HG03457 (cell line): ENCODE measurements around the gene SCAMP3.
A peak's percentile ranks its signal among the peaks of the same experiment; 100 is the strongest.
"Not testable (repeated sequence)": the region's sequence is repeated elsewhere in the genome, so short reads cannot be mapped to it uniquely, and the experiment has no call there.

Experiments used
- ATAC-seq: cut with Tn5 transposase; IDR thresholded peaks from one replicate; pipeline ENCODE4 v1.9.1; 2021; ENCODE audit warnings: moderate number of reproducible peaks; ENCODE audit not compliant: unreplicated experiment

Gene SCAMP3

DNA sequence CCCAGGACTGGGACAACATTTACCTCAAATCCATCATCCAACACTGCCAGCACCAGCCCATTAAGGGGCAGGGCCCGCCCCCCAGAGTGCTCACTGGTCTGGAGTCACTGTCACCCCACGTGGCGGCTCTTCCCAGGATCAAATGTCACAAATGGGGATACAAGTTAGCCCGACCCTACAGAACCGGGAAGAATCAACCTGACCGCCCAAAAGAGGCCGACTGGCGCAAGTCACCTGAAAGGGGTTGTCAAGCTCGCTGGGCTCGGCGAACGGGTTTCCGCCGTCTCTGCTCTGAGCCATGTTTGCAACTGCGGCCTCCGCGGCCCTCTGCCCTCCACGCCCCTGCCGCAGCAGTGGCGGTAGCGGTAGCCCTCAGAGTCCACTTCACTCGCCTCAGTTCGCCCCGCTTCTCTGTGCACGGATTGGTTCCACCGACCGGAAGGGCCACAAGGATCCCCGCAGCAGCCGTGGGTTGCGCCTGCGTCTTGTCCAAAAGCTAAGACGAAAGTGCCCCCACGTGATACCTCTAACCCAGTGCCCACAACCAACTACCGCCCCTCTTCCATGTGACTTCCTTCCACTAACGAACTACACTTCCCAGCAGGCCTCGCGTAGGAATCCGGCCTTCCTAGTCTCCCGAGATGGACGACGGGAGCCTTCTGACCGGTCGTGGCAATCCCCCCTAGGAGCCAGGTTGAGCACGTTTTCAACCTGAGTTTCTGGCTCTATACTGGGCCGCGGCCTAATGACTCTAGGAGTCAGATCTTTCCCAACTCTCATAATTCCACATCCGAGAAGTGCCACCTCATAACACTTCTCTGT lies at the start of gene SCAMP3:
TSS of gene SCAMP3 (minus strand) at position 509 of the 822 bp plus-strand sequence. CDS start at position 300, 209 bp downstream.
- ATAC-seq: peak; percentile 66

DNA sequence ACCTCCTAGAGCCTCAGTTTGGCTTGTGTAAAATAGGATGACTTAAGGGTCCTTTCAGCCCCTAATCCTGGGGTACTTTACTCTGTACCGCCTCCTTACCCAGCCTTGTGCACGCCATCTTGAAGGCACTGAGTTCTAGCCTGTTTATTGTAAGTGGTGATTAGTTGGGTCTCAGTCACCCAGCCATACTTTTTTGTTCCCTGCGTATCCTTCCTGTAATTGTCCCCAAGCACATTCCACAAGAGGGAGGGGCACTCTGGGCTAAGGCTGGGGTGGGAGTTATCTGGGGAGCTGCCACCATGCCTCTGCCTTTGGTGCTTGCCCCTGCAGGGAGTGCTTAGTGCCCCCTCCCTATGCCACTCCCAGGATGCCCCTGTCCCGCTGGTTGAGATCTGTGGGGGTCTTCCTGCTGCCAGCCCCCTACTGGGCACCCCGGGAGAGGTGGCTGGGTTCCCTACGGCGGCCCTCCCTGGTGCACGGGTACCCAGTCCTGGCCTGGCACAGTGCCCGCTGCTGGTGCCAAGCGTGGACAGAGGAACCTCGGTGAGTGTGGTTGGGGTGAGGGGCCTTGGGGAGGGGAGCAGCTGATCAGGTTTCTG lies 47.4 kb upstream of the SCAMP3 start:
- ATAC-seq: no peak

- peak; percentile 76 for ATAC-seq
These were observed 46.6 kb upstream of the SCAMP3 start, which contains the start of gene FDPS for GRCh38 chr1:155308493-155309422. FDPS (plus strand) TSS chr1:155308866; CDS start chr1:155309790, 924 bp downstream.

DNA sequence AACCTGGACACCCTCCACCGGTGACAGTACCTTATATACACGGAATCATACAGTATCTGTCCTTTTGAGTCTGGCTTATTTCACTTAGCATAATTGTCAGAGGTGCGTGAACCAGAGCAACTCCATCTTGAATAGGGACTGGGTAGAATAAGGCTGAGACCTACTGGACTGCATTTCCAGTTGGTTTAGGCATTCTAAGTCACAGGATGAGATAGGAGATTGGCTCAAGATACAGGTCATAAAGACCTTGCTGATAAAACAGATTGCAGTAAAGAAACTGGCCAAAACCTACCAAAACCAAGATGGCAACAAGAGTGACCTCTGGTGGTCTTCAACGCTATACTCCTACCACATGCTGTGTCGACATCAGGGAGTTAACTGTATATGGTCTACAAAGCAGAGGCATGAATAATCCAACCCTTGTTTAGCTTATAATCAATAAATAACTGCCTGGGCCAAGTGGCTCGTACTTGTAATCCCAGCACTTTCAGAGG lies 45.1 kb upstream of the SCAMP3 start:
- no peak for ATAC-seq

GRCh38 chr1:155305881-155306391 lies 43.8 kb upstream of the SCAMP3 start:
- ATAC-seq: no peak

GRCh38 chr1:155304558-155305063 lies 42.5 kb upstream of the SCAMP3 start:
- ATAC-seq: no peak

DNA sequence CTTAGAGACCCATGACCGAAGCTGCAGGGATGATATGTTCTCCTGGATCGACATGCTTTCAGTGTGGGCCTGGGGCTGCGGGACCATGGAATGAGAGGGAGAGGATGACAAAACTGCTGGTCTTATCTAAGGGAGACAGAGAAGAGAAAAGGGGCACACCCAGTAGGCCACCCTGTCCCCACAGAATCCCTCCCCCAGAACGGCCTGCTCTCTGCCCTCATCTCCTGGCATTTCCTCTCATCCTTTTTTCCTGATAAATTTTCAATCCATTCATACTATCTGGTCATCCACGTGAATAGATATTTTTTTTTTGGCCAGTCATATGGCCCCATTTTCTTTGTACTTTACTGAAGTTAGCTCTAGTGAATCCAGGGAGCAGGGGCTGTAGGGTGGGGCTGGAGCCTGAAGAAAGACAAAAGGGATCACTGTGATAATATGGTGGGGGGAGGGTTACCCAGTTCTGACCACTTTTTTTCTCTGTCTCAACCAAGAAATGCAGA lies 39.2 kb upstream of the SCAMP3 start, which contains the start of gene PKLR:
TSS of gene PKLR (minus strand) at position 97 of the 500 bp plus-strand sequence. CDS start at position 54, 43 bp downstream.
- ATAC-seq: no peak

- ATAC-seq: no peak
These were observed 38.6 kb upstream of the SCAMP3 start for GRCh38 chr1:155300553-155301329.

DNA sequence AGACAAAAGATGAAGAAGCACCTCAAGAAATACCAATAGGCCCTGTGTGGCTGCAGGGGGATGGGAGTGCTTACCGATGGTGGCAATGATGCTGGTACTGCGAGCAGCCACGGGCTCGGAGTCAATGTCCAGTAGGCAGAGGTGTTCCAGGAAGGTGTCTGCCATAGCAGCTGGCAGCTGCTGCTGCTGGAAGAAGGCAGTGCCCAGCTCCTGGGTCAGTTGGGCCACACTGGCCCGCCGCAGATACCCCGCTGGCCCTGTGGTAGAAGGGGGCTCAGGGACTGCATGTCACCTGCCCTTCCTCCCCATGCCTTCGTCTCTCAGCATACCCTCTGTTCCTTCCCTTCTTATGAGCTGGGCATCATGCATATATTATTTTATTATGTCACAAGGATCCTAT lies 37.9 kb upstream of the SCAMP3 start:
- no peak for ATAC-seq

DNA sequence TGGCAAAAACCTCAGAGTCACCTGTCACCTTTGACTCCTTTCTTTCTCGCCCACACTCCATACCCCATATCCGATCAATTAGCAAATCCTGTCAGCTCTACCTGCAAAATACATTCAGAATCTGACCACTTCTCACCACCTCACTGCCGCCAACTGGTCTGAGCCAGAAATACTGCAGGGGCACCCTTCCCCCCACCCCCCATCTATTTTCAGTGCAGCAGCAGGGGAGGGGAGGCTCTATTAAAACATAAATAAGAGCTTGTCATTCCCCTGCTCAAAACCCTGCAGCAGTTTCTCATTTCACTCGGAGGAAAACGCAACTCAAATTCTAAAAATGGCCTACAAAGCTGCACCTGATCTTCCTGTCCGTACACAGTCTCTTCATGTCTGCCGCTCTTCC lies 35.2 kb upstream of the SCAMP3 start:
- no peak for ATAC-seq

DNA sequence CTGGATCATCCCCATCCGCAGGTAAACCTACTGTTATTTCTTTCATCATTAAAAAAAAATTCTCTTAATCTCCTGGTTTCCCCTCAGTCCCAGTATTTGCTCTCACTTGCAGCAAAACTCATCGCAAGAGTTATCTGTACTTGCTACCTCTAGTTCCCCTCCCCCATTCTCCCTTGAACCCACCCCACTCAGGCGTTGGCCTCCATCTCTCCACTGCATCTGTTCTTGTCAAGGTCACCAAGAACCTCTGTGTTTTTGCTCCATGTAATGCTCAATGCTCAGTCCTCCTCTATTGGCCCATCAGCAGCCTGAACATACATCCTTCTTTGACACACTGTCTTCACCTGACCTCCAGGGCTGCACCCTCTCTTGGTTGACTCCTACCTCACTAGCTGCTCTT lies 34.5 kb upstream of the SCAMP3 start:
- ATAC-seq: no peak

DNA sequence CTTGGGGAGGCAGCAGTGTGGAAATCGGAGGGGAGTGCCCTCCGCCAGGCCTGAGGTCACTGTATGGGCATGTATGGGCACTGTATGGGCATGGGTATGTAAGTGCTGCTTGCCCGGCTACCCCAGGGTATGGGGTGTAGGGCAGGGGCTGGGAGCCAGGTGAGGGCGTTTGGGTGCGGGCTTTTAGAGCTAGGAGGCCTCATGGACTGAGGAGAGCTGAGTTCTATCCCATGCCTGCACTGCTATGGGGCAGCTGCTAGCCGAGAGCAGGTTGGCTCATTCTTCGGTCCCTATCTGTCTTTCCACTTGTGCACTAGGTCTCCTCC lies 33.7 kb upstream of the SCAMP3 start:
- no peak for ATAC-seq

GRCh38 chr1:155295183-155295941 lies 33.2 kb upstream of the SCAMP3 start:
- ATAC-seq: no peak

GRCh38 chr1:155294520-155295182 lies 32.5 kb upstream of the SCAMP3 start:
- no peak for ATAC-seq

DNA sequence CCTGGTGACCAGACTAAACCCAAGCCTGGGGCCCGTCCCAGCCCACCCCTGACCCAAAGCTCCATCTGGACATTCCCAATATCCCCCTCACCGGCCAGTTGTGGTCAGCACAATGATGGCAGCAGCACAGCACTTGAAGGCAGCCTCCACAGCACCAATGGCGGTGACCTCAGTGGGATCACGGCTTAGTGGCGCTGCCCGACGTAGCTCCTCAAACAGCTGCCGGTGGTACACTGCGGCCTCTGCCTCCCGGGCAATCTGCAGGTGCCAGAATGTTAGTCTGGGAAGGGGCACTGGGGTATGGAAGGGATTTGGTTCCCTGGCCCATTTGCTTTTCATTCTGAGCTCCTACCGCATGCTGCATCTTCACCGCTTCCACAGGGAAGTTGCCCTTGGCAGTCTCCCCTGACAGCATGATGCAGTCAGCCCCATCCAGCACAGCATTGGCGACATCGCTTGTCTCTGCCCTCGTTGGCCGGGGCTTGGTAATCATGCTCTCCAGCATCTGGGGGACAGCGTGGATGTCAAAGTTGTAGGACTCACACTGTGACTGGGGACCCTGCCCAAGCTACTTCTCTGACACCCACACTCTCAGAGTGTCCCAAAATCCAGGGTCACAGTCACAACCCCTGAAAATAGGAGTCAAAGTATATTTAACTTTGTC lies 31.1 kb upstream of the SCAMP3 start:
- ATAC-seq: no peak

GRCh38 chr1:155291006-155291405 lies 28.8 kb upstream of the SCAMP3 start:
- ATAC-seq: not testable (repeated sequence)

DNA sequence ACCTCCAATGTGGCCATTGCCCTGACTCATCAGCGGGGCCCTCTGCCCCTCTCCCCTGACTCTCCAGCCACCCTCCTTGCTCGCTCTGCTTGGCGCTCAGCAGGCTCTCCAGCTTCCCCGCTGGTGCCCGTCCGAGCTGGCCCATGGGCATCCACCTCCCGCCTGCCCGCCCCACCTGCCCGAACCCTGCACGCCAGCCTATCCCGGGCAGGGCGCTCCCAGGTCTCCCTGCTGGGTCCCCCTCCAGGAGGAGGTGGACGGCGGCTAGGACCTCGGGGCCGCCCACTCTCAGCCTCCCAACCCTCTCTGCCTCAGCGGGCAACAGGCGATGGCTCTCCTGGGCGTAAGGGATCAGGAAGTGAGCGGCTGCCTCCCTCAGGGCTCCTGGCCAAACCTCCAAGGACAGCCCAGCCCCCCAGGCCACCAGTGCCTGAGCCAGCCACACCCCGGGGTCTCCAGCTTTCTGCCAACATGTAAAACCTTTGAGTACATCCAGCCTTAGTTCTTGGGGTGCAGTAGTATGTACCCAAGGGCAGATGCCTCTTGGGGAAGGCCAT lies 25.9 kb upstream of the SCAMP3 start:
- ATAC-seq: no peak

GRCh38 chr1:155286544-155286943 lies 24.4 kb upstream of the SCAMP3 start:
- ATAC-seq: no peak
